ENCODE data around the gene SNX4.
"Not testable (repeated sequence)": the region's sequence is repeated elsewhere in the genome, so short reads cannot be mapped to it uniquely, and the experiment has no call there.

Gene SNX4

GRCh38 chr3:125406070-125406469 is 113.9 kb downstream of the SNX4 start:
- DNase-seq (ENCODE audit: low read depth in 2 of 3, low spot score in 1 of 3) = no peak

- DNase-seq (ENCODE audit: low read depth in 2 of 3, low spot score in 1 of 3) = not testable (repeated sequence)
Observed at GRCh38 chr3:125405515-125405914, 114.5 kb downstream of the SNX4 start.

GRCh38 chr3:125403789-125404188 is 116.2 kb downstream of the SNX4 start:
- DNase-seq (ENCODE audit: low read depth in 2 of 3, low spot score in 1 of 3) = no peak

- no peak for DNase-seq (ENCODE audit: low read depth in 2 of 3, low spot score in 1 of 3)
Observed at GRCh38 chr3:125402639-125403038, 117.4 kb downstream of the SNX4 start.

GRCh38 chr3:125401402-125401801 is 118.6 kb downstream of the SNX4 start:
- DNase-seq (ENCODE audit: low read depth in 2 of 3, low spot score in 1 of 3) = no peak

- DNase-seq (ENCODE audit: low read depth in 2 of 3, low spot score in 1 of 3) = no peak
Observed at GRCh38 chr3:125398952-125399351, 121.0 kb downstream of the SNX4 start.
